Suprapubic skin (tissue), 4 donors: ENCODE data around the gene NUP107. TPM values are rescaled to one million over a fixed set of nuclear protein-coding genes. Genes with fewer than 3 reads are reported as not detected.

ENCODE experiments used
- DNase-seq, 2 donors: peaks; one replicate each; pipeline ENCODE4 v3.0.0-alpha.2; 2019; ENCODE audit warnings: low spot score in 2 of 2
- H3K27ac ChIP-seq: fragments of 200-600 bp; sonication (generic); one replicate; pipeline ENCODE4 v1.5.1; 2019
- H3K27me3 ChIP-seq: fragments of 200-600 bp; sonication (generic); one replicate; pipeline ENCODE4 v1.5.1; 2019
- H3K36me3 ChIP-seq: fragments of 200-600 bp; sonication (generic); one replicate; pipeline ENCODE4 v1.5.1; 2019
- H3K4me1 ChIP-seq: fragments of 200-600 bp; sonication (generic); one replicate; pipeline ENCODE4 v1.5.1; 2019
- H3K4me3 ChIP-seq: fragments of 200-600 bp; sonication (generic); one replicate; pipeline ENCODE4 v1.5.1; 2019; ENCODE audit warnings: mild to moderate bottlenecking
- H3K9me3 ChIP-seq: fragments of 200-600 bp; sonication (generic); one replicate; pipeline ENCODE4 v1.5.1; 2019
- CTCF ChIP-seq, 2 donors: fragments of 200-600 bp in 1 of 2; fragments of 450-650 bp in 1 of 2; sonication (generic) in 1 of 2; IDR thresholded peaks; one replicate each; pipeline ENCODE4 v1.5.1; 2016 to 2019; ENCODE audit warnings: antibody characterized with exemption in 2 of 2, mild to moderate bottlenecking in 1 of 2, moderate library complexity in 1 of 2
- EP300 ChIP-seq: sonication (generic); formaldehyde crosslinking; IDR thresholded peaks from one replicate; pipeline ENCODE4 v1.6.1; 2017; ENCODE audit warnings: antibody characterized with exemption
- POLR2A ChIP-seq, 2 donors: fragments of 450-650 bp; IDR thresholded peaks; one replicate each; pipeline ENCODE4 v1.6.1; 2017; ENCODE audit warnings: antibody characterized with exemption in 2 of 2, mild to moderate bottlenecking in 2 of 2, moderate library complexity in 2 of 2
- POLR2AphosphoS5 ChIP-seq, 3 donors: sonication (generic); formaldehyde crosslinking; IDR thresholded peaks; one replicate each; pipeline ENCODE4 v1.6.1; 2017; ENCODE audit warnings: antibody characterized with exemption in 3 of 3
- WGBS: methylation state at CpG from one replicate; pipeline ENCODE4 v1.1.5; 2018; 5-methylcytosine and 5-hydroxymethylcytosine counted together
- total RNA-seq, 4 donors: library from RNA; depleted of rRNA; stranded (reverse); fragments of >200 nt; gene quantifications; one replicate each; pipeline ENCODE4 v1.1.0, GENCODE V29; 2016

Gene NUP107
- total RNA-seq, 4 donors from 2014 or later = 13.3 to 82.7 (median 25.3) TPM

- Histone ChIP-seq H3K4me1 (peaks cover 30% of the 10 kb centered on the region), H3K36me3 (peaks cover 19% of the 10 kb centered on the region), H3K9me3 (no peaks in the 10 kb centered on the region), H3K27ac (no peak overlapping the region), H3K27me3 (no peaks in the 10 kb centered on the region), H3K4me3 (no peak overlapping the region)
- WGBS = 79% methylated on average over 4 of the region's 4 CpGs
- no peak for DNase-seq
- TF ChIP-seq EP300 (no peak), POLR2AphosphoS5 (IDR thresholded peaks at IDR 0.05) (no peak), POLR2A (IDR thresholded peaks at IDR 0.05) (no peak), CTCF (IDR thresholded peaks at IDR 0.05) (no peak)
Measured at GRCh38 chr12:68749861-68750260, 63.1 kb downstream of the NUP107 start.

GRCh38 chr12:68750506-68750905, 63.7 kb downstream of the NUP107 start:
- Histone ChIP-seq H3K4me3 (no peak overlapping the region), H3K9me3 (no peaks in the 10 kb centered on the region), H3K36me3 (peaks cover 26% of the 10 kb centered on the region), H3K27ac (no peak overlapping the region), H3K4me1 (peaks cover 28% of the 10 kb centered on the region), H3K27me3 (no peaks in the 10 kb centered on the region)
- 78% methylated on average over 4 of the region's 4 CpGs for WGBS
- TF ChIP-seq CTCF (IDR thresholded peaks at IDR 0.05) (no peak), POLR2AphosphoS5 (IDR thresholded peaks at IDR 0.05) (no peak)
- no peak for DNase-seq

DNA sequence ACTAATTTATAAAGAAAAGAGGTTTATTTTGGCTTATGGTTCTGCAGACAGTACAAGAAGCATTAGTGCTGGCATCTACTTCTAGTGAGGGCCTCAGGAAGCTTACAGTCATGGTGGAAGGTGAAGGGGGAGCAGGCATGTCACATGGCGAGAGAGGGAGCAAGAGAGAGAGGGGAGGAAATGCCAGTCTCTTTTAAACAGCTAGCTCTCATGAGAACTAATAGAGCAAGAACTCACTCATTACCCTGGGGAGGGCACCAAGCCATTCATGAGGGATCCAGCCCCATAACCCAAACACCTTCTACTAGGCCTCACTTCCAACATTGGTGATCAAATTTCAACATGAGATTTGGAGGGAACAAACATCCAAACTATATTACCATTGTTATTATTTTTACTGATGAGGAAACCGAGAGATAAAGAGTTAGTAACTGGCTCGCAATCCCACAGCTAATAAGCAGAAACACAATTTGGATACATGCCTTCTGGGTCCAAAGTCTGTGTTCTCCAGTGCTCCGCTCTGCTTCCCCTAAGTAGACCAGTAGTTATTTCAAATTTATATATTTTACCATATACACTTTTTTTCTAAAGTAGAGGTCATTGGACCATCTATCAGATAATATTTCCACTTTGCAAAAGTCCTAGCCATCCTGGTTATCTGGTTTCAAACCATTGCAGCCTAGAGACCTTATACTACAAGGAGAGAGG, 68.9 kb downstream of the NUP107 start:
- DNase-seq = no peak
- 96% methylated on average over 4 of the region's 4 CpGs for WGBS
- no peaks in the 10 kb centered on the region for H3K27me3 ChIP-seq
- TF ChIP-seq POLR2AphosphoS5 (IDR thresholded peaks at IDR 0.05) (no peak), CTCF (IDR thresholded peaks at IDR 0.05) (no peak), EP300 (no peak), POLR2A (IDR thresholded peaks at IDR 0.05) (no peak)
- peaks cover 48% of the 10 kb centered on the region for H3K36me3 ChIP-seq
- H3K27ac ChIP-seq = no peak overlapping the region
- no peak overlapping the region for H3K4me3 ChIP-seq
- no peaks in the 10 kb centered on the region for H3K9me3 ChIP-seq
- no peaks in the 10 kb centered on the region for H3K4me1 ChIP-seq

DNA sequence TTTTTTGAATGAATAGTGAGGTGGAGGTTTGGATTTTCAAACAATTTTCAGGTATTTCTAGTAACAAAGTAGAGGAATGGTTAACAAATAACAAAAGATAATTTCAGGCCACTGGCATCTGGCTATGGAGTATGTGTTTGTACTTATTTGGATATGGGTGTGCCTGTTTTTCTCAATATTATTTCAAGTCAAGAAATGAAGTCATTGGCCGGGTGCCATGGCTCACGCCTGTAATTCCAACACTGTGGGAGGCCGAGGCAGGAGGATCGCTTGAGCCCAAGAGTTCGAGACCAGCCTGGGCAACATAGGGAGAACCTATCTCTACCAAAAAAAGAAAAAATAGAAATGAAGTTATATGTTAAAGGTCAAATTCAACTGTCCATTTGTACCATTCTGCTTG, 73.1 kb downstream of the NUP107 start:
- TF ChIP-seq CTCF (IDR thresholded peaks at IDR 0.05) (no peak), POLR2AphosphoS5 (IDR thresholded peaks at IDR 0.05) (no peak), POLR2A (IDR thresholded peaks at IDR 0.05) (no peak), EP300 (no peak)
- peak in 1 of 2 donors; percentile 68 for DNase-seq
- no peaks in the 10 kb centered on the region for H3K9me3 ChIP-seq
- H3K4me1 ChIP-seq = no peaks in the 10 kb centered on the region
- peaks cover 59% of the 10 kb centered on the region for H3K36me3 ChIP-seq
- H3K27me3 ChIP-seq = no peaks in the 10 kb centered on the region
- no peak overlapping the region for H3K27ac ChIP-seq
- H3K4me3 ChIP-seq = no peak overlapping the region
- 77% methylated on average over 5 of the region's 5 CpGs for WGBS

- no peaks in the 10 kb centered on the region for H3K9me3 ChIP-seq
- TF ChIP-seq EP300 = no peak
- TF ChIP-seq POLR2A (IDR thresholded peaks at IDR 0.05) = no peak
- no peak for TF ChIP-seq CTCF (IDR thresholded peaks at IDR 0.05)
- no peak for TF ChIP-seq POLR2AphosphoS5 (IDR thresholded peaks at IDR 0.05)
- DNase-seq = no peak
- H3K4me1 ChIP-seq = no peaks in the 10 kb centered on the region
- H3K27me3 ChIP-seq = no peaks in the 10 kb centered on the region
- H3K4me3 ChIP-seq = no peak overlapping the region
- no peak overlapping the region for H3K27ac ChIP-seq
- 94% methylated on average over 7 of the region's 7 CpGs for WGBS
- peaks cover 52% of the 10 kb centered on the region for H3K36me3 ChIP-seq
Measured at GRCh38 chr12:68760806-68761441, 74.1 kb downstream of the NUP107 start.
